Astrocyte (in vitro differentiated cells and primary cell): ENCODE results near the gene RBM47. TPM values are rescaled to one million over a fixed set of nuclear protein-coding genes. Genes with fewer than 3 reads are reported as not detected.

Experiments used
- DNase-seq: peaks from one replicate; pipeline ENCODE4 v3.0.0-alpha.2; 2010; ENCODE audit warnings: low read depth
- FAIRE-seq: peaks from 2 replicates; lab custom pipeline; 2011; peaks lifted over from hg19 to GRCh38; lab: Jason Lieb, UNC
- H2AFZ ChIP-seq: 2 replicates; pipeline ENCODE4 v1.6.0; 2012; ENCODE audit warnings: low read depth, low read length, inconsistent platforms
- H3K27ac ChIP-seq: 2 replicates; pipeline ENCODE4 v1.5.1; 2011; ENCODE audit warnings: low read depth, low read length, inconsistent platforms
- H3K27me3 ChIP-seq: 2 replicates; pipeline ENCODE4 v1.6.0; 2011; ENCODE audit warnings: low read length, inconsistent platforms; ENCODE audit not compliant: insufficient read depth
- H3K36me3 ChIP-seq: 2 replicates; pipeline ENCODE4 v1.5.1; 2011; ENCODE audit warnings: low read length, inconsistent platforms; ENCODE audit not compliant: insufficient read depth
- H3K4me1 ChIP-seq: 2 replicates; pipeline ENCODE4 v1.5.1; 2011; ENCODE audit warnings: low read length, inconsistent platforms; ENCODE audit not compliant: insufficient read depth
- H3K4me2 ChIP-seq: 2 replicates; pipeline ENCODE4 v1.6.0; 2012; ENCODE audit warnings: low read length, inconsistent platforms
- H3K4me3 ChIP-seq: 2 replicates; pipeline ENCODE4 v1.5.1; 2011; ENCODE audit warnings: low read depth, mild to moderate bottlenecking, low read length, inconsistent platforms; ENCODE audit not compliant: insufficient read depth
- H3K79me2 ChIP-seq: 2 replicates; pipeline ENCODE4 v1.6.0; 2012; ENCODE audit warnings: mild to moderate bottlenecking, low read length, inconsistent platforms; ENCODE audit not compliant: insufficient read depth
- H3K9ac ChIP-seq: 2 replicates; pipeline ENCODE4 v1.6.0; 2012; ENCODE audit warnings: mild to moderate bottlenecking, low read length, inconsistent platforms
- H3K9me3 ChIP-seq: 2 replicates; pipeline ENCODE4 v1.5.1; 2012; ENCODE audit warnings: low read depth, mild to moderate bottlenecking, low read length, inconsistent platforms; ENCODE audit not compliant: insufficient read depth
- H4K20me1 ChIP-seq: 2 replicates; pipeline ENCODE4 v1.6.0; 2012; ENCODE audit warnings: low read length, inconsistent platforms; ENCODE audit not compliant: insufficient read depth
- H3K27ac Mint-ChIP-seq: one replicate; pipeline ENCODE4 v1.8.0; 2021; ENCODE audit warnings: mild to moderate bottlenecking, mixed read lengths; ENCODE audit not compliant: unreplicated experiment
- H3K27me3 Mint-ChIP-seq: one replicate; pipeline ENCODE4 v1.8.0; 2021; ENCODE audit warnings: low read depth, mixed read lengths; ENCODE audit not compliant: unreplicated experiment
- H3K36me3 Mint-ChIP-seq: one replicate; pipeline ENCODE4 v1.8.0; 2021; ENCODE audit warnings: low read depth, mixed read lengths; ENCODE audit not compliant: unreplicated experiment
- H3K4me1 Mint-ChIP-seq: one replicate; pipeline ENCODE4 v1.8.0; 2021; ENCODE audit warnings: low read depth, mixed read lengths; ENCODE audit not compliant: unreplicated experiment
- H3K4me3 Mint-ChIP-seq: one replicate; pipeline ENCODE4 v1.8.0; 2021; ENCODE audit warnings: mild to moderate bottlenecking, moderate library complexity, mixed read lengths; ENCODE audit not compliant: unreplicated experiment
- H3K9me3 Mint-ChIP-seq: one replicate; pipeline ENCODE4 v1.8.0; 2021; ENCODE audit warnings: mild to moderate bottlenecking, mixed read lengths; ENCODE audit not compliant: unreplicated experiment
- EZH2 ChIP-seq: IDR thresholded peaks from 2 replicates; pipeline ENCODE4 v1.6.1; 2012; ENCODE audit warnings: mild to moderate bottlenecking, low read length, inconsistent platforms; ENCODE audit not compliant: insufficient read depth
- total RNA-seq: library from RNA; stranded (reverse); gene quantifications from 2 replicates; pipeline ENCODE4 v1.2.1, GENCODE V29; 2021
- TF ChIP-seq, protein P1 (sequence below): IDR thresholded peaks from 2 replicates; pipeline ENCODE4 v1.5.1; 2011; ENCODE audit warnings: low read depth, mild to moderate bottlenecking, inconsistent platforms, low read length, moderate library complexity; ENCODE audit not compliant: insufficient read depth

Gene RBM47
- total RNA-seq, 1 donor from 2014 or later: 2.9 TPM

DNA sequence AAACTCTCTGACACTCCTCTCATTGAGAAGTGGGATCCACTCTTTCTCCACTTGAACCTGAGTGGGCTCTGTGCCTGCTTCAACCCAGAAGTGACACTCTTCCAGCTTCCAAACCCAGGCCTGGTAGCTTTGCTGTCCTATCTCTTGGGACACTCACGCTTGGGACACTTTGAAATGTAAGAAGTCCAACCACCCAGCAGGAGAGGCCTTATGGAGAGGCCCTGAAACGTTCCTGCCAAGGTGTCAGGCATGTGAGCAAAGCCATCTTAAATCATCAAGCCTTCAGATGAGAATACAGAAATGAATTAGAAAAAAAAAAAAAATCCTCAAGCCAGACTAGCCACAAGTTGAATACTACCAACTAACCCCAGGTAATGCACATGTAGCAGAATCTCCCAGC is 30.2 kb downstream of the RBM47 start:
- H2AFZ ChIP-seq: no peak overlapping the region
- no peak overlapping the region for H3K4me3 Mint-ChIP-seq
- H3K9me3 Mint-ChIP-seq: no peaks in the 10 kb centered on the region
- no peaks in the 10 kb centered on the region for H3K4me1 ChIP-seq
- TF ChIP-seq EZH2: no peak
- TF ChIP-seq, protein P1, sequence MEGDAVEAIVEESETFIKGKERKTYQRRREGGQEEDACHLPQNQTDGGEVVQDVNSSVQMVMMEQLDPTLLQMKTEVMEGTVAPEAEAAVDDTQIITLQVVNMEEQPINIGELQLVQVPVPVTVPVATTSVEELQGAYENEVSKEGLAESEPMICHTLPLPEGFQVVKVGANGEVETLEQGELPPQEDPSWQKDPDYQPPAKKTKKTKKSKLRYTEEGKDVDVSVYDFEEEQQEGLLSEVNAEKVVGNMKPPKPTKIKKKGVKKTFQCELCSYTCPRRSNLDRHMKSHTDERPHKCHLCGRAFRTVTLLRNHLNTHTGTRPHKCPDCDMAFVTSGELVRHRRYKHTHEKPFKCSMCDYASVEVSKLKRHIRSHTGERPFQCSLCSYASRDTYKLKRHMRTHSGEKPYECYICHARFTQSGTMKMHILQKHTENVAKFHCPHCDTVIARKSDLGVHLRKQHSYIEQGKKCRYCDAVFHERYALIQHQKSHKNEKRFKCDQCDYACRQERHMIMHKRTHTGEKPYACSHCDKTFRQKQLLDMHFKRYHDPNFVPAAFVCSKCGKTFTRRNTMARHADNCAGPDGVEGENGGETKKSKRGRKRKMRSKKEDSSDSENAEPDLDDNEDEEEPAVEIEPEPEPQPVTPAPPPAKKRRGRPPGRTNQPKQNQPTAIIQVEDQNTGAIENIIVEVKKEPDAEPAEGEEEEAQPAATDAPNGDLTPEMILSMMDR: no peak
- no peak overlapping the region for H3K4me2 ChIP-seq
- H3K9me3 ChIP-seq: no peaks in the 10 kb centered on the region
- no peak overlapping the region for H3K4me3 ChIP-seq
- H4K20me1 ChIP-seq: no peaks in the 10 kb centered on the region
- DNase-seq (no peak), FAIRE-seq (no peak)
- no peak overlapping the region for H3K27ac ChIP-seq
- H3K36me3 ChIP-seq: no peaks in the 10 kb centered on the region
- H3K27me3 Mint-ChIP-seq: no peaks in the 10 kb centered on the region
- no peak overlapping the region for H3K9ac ChIP-seq
- no peaks in the 10 kb centered on the region for H3K36me3 Mint-ChIP-seq
- H3K4me1 Mint-ChIP-seq: no peaks in the 10 kb centered on the region
- H3K27me3 ChIP-seq: no peaks in the 10 kb centered on the region
- H3K79me2 ChIP-seq: no peaks in the 10 kb centered on the region
- H3K27ac Mint-ChIP-seq: no peak overlapping the region

DNA sequence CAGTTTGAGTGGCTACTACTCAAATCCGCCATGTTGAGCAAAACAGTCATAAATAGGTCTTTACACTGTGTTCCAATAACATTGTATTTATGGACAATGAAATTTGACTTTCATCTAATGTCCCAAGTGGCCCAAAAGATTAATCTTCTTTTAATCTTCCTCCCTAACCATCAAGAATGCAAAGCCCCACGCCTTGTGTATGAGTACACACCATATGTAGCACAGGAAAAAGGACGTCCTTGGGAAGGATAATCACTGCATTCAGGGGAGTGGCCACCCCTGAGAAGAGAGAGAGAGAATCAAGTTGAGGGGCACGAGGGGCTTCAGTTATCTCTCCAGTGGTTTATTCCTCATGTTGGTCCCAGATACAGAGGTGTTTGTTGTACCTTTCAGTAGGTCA is 33.1 kb downstream of the RBM47 start:
- Histone ChIP-seq H3K4me3 (no peak overlapping the region), H3K27ac (no peak overlapping the region), H4K20me1 (no peaks in the 10 kb centered on the region), H3K9ac (no peak overlapping the region), H3K4me2 (no peak overlapping the region), H2AFZ (no peak overlapping the region), H3K79me2 (no peaks in the 10 kb centered on the region), H3K36me3 (no peaks in the 10 kb centered on the region), H3K4me1 (no peaks in the 10 kb centered on the region), H3K9me3 (no peaks in the 10 kb centered on the region), H3K27me3 (no peaks in the 10 kb centered on the region)
- Mint-ChIP-seq H3K27me3 (no peaks in the 10 kb centered on the region), H3K9me3 (no peaks in the 10 kb centered on the region), H3K4me3 (no peak overlapping the region), H3K27ac (no peak overlapping the region), H3K36me3 (no peaks in the 10 kb centered on the region), H3K4me1 (no peaks in the 10 kb centered on the region)
- DNase-seq: no peak
- TF ChIP-seq EZH2: no peak
- TF ChIP-seq, protein P1: no peak
- FAIRE-seq: no peak

DNA sequence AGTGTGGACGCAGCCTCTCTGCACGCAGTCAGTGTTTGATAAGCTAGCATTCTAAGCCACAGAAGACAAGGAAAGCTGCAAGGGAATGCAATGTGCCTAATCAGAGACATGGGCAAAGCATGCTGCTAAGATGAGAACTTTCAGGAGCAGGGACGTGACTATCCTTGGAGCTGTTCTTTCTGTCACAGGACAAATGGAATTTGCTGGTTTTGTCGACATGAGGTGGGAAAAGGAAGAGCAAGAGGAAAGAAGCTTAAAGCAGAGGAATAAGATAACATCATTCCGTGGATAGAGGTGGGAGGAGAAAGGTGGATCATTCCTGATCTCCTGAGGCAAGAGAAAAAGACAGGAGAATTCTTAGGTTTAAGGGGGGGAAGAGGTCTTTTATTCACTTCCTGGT is 33.7 kb downstream of the RBM47 start:
- no peak overlapping the region for H3K4me3 ChIP-seq
- no peak for DNase-seq
- no peak overlapping the region for H3K4me2 ChIP-seq
- H3K27me3 Mint-ChIP-seq: no peaks in the 10 kb centered on the region
- H3K27ac ChIP-seq: no peak overlapping the region
- H3K36me3 ChIP-seq: no peaks in the 10 kb centered on the region
- H3K79me2 ChIP-seq: no peaks in the 10 kb centered on the region
- no peaks in the 10 kb centered on the region for H4K20me1 ChIP-seq
- H3K9me3 Mint-ChIP-seq: no peaks in the 10 kb centered on the region
- H3K36me3 Mint-ChIP-seq: no peaks in the 10 kb centered on the region
- no peaks in the 10 kb centered on the region for H3K4me1 Mint-ChIP-seq
- H3K27me3 ChIP-seq: no peaks in the 10 kb centered on the region
- no peak overlapping the region for H3K9ac ChIP-seq
- no peak for FAIRE-seq
- H3K4me3 Mint-ChIP-seq: no peak overlapping the region
- no peaks in the 10 kb centered on the region for H3K9me3 ChIP-seq
- H3K4me1 ChIP-seq: no peaks in the 10 kb centered on the region
- no peak overlapping the region for H2AFZ ChIP-seq
- H3K27ac Mint-ChIP-seq: no peak overlapping the region
- TF ChIP-seq, protein P1: no peak
- no peak for TF ChIP-seq EZH2
